ENCODE measurements around the gene HCN2. TPM values are rescaled to one million over a fixed set of nuclear protein-coding genes. Genes with fewer than 3 reads are reported as not detected.

The HCN2 gene
- polyA plus RNA-seq, 1 donor from 2014 or later: 4.7 TPM

DNA sequence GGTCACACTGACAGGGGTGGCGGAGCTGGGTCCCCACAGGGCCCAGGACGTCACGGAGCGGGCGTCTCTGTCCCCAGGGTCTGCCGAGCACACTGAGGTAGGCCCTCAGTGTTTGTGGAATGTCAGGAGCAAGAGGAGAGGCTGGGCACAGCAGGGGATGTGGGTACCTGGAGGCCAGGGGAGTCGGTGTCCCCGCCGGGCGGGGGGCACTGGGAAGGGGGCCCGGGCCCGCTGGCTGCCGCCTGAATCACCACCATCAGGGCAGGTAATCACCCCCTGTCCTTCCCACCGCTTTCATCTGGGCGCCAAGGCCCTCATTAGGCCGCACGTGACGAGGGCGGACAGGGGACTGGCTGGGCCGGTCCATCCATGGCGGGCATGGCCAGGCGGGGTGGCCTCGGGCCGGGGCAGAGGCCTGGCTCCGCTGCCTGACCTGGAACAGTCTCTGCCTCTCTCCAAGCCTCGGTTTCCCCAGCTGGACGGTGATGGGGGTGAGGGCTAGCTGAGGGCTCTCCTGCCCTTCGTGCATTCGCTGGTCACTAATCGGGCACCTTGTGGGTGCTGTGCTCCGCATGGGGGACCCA is 51.0 kb downstream of the HCN2 start:
- no peak overlapping the region for H3K27ac ChIP-seq (ENCODE audit: low read length)
- no peak for TF ChIP-seq TAF1 (IDR thresholded peaks at IDR 0.05; ENCODE audit: low read depth)
- no peak overlapping the region for H3K4me3 ChIP-seq (ENCODE audit: low read length)

DNA sequence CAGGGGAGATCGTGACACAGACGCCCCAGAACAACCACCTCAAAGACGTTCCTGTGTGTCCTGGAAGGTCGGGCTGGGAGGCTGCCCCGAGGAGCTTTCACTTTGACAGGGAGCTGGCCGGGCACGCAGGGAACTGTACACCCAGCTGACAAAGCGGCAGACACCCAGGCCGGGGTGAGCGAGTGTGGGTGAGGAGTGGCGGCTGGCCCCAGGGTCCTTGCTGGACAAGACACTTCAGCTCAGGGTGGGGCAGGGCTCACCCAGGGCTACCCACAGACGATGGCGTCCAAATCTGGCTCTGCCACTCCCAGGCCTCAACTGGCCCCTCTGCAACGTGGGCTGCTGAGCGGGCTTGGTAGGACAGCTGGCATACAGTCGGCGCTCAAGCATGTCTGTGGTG is 52.0 kb downstream of the HCN2 start:
- H3F3A ChIP-seq (ENCODE audit: insufficient read depth, low read length, poor library complexity, severe bottlenecking): no peaks in the 10 kb centered on the region
- no peaks in the 10 kb centered on the region for H3K9me2 ChIP-seq (ENCODE audit: insufficient read depth, low read length)
- no peak overlapping the region for H3K9ac ChIP-seq (ENCODE audit: low read length)
- no peaks in the 10 kb centered on the region for H3K27me3 ChIP-seq (ENCODE audit: insufficient read depth, low read depth, low read length)
- no peaks in the 10 kb centered on the region for H4K20me1 ChIP-seq (ENCODE audit: insufficient read depth)
- no peak overlapping the region for H3K4me3 ChIP-seq (ENCODE audit: low read length)
- no peaks in the 10 kb centered on the region for H3K79me2 ChIP-seq (replicated peaks; ENCODE audit: insufficient read depth, low read length)
- H2AFZ ChIP-seq (ENCODE audit: low read depth, low read length): no peak overlapping the region
- no peaks in the 10 kb centered on the region for H3K9me3 ChIP-seq (ENCODE audit: low read length)
- no peak overlapping the region for H3K27ac ChIP-seq (ENCODE audit: low read length)
- TF ChIP-seq, protein P1, sequence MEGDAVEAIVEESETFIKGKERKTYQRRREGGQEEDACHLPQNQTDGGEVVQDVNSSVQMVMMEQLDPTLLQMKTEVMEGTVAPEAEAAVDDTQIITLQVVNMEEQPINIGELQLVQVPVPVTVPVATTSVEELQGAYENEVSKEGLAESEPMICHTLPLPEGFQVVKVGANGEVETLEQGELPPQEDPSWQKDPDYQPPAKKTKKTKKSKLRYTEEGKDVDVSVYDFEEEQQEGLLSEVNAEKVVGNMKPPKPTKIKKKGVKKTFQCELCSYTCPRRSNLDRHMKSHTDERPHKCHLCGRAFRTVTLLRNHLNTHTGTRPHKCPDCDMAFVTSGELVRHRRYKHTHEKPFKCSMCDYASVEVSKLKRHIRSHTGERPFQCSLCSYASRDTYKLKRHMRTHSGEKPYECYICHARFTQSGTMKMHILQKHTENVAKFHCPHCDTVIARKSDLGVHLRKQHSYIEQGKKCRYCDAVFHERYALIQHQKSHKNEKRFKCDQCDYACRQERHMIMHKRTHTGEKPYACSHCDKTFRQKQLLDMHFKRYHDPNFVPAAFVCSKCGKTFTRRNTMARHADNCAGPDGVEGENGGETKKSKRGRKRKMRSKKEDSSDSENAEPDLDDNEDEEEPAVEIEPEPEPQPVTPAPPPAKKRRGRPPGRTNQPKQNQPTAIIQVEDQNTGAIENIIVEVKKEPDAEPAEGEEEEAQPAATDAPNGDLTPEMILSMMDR (IDR thresholded peaks at IDR 0.05; ENCODE audit: poor library complexity, severe bottlenecking): no peak
- TF ChIP-seq MXI1 (conservative IDR thresholded peaks at IDR 0.05; ENCODE audit: poor library complexity, severe bottlenecking) (no peak), RAD21 (conservative IDR thresholded peaks at IDR 0.05) (no peak), POLR2AphosphoS5 (IDR thresholded peaks at IDR 0.05) (no peak), EP300 (conservative IDR thresholded peaks at IDR 0.05; ENCODE audit: poor library complexity, severe bottlenecking) (no peak), SMC3 (conservative IDR thresholded peaks at IDR 0.05; ENCODE audit: poor library complexity) (no peak), EZH2 (IDR thresholded peaks at IDR 0.05; ENCODE audit: borderline replicate concordance, insufficient read depth, low read length, poor library complexity, severe bottlenecking) (no peak), TAF1 (IDR thresholded peaks at IDR 0.05; ENCODE audit: low read depth) (no peak), REST (IDR thresholded peaks at IDR 0.05; ENCODE audit: borderline replicate concordance) (no peak)
- no peaks in the 10 kb centered on the region for H3K36me3 ChIP-seq (ENCODE audit: insufficient read depth, low read length)
- H3K4me2 ChIP-seq (ENCODE audit: low read length): no peak overlapping the region

More for the DNA sequence above, 51.0 kb downstream of the HCN2 start:
- Histone ChIP-seq H2AFZ (ENCODE audit: low read depth, low read length) (no peak overlapping the region), H3K79me2 (replicated peaks; ENCODE audit: insufficient read depth, low read length) (no peaks in the 10 kb centered on the region), H3F3A (ENCODE audit: insufficient read depth, low read length, poor library complexity, severe bottlenecking) (no peaks in the 10 kb centered on the region), H4K20me1 (ENCODE audit: insufficient read depth) (no peaks in the 10 kb centered on the region), H3K36me3 (ENCODE audit: insufficient read depth, low read length) (no peaks in the 10 kb centered on the region), H3K9me2 (ENCODE audit: insufficient read depth, low read length) (no peaks in the 10 kb centered on the region), H3K9me3 (ENCODE audit: low read length) (no peaks in the 10 kb centered on the region), H3K27me3 (ENCODE audit: insufficient read depth, low read depth, low read length) (no peaks in the 10 kb centered on the region), H3K9ac (ENCODE audit: low read length) (no peak overlapping the region), H3K4me2 (ENCODE audit: low read length) (no peak overlapping the region)

Measured in neural cell (in vitro differentiated cells).